ENCODE measurements around the gene RNF115.
"Not testable (repeated sequence)": the region's sequence is repeated elsewhere in the genome, so short reads cannot be mapped to it uniquely, and the experiment has no call there.

Gene RNF115

DNA sequence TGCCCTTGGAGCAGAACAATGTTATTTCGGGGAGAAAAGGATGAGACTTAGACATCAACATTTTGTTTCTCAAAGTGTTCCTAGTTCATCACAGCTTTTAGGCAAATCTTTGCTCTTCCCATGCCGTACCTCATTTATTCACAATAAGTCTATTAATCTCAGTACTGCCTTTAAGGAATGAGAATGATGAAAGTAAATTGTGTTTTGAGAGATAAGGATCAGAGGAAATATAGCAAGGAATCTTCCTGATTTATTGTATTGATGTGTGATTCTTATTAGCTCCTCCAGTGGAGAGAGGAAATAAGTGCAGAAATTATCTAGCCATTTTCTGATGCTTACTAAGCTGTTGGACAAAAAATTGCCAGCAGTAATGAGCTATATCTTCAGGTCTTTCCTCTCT is 2.1 kb upstream of the RNF115 start:
- DNase-seq = no peak

DNA sequence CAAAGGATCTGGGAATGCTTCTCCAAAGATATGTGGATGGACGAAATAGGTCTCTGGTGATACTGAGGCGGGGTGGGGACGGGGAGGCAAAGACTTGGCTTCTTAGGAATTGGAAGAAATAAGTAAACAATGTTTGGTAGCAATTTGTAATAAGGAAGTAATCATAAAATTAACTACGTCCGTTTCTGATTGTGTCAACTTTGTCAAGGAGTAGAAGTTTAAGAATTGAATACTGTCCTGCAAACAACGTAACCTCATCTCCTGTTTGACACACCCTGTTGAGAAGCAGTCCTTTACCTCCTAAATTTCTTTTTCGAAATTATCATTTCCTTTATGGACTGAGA is 576 bp upstream of the RNF115 start:
- DNase-seq = no peak

DNA sequence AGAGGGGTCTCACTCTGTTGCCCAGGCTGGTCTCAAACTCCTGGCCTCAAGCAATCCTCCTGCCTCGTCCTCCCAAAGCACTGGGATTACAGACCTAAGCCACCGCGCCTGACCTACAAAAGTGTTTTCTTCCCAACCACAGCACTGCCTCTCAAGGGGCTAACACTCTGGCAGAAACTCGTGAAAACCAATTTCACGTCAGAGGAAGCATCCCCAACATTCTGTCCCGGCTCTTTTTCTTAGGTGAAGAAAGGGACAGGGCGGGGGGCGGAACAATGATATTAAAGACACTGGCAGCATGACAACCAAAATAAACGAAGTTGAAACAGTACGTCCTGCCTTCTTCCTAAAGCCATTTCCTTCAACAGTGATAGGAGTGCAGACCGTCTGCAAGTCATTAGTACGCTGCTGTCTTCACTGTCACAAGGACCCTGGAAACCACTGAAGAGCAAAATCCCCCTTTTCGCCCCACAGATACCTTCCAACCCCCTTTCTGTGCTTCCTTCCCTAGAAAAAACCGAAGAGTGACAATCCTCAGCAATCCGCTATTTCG is 1.0 kb downstream of the RNF115 start:
- not testable (repeated sequence) for DNase-seq

DNA sequence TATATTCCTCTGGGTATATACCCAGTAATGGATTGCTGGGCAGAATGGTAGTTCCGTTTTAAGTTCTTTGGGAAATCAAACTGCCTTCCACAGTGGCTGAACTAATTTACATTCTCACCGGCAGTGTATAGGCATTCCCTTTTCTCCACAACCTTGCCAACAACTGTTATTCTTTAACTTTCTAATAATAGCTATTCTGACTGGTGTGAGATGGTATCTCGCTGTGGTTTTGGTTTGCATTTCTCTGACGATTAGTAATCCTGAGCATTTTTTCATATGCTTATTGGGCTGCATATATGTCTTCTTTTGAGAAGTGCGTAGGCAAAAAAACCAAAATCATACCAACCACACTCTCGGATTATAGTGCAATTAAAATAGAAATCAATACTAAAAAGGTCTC is 5.8 kb downstream of the RNF115 start:
- not testable (repeated sequence) for DNase-seq

DNA sequence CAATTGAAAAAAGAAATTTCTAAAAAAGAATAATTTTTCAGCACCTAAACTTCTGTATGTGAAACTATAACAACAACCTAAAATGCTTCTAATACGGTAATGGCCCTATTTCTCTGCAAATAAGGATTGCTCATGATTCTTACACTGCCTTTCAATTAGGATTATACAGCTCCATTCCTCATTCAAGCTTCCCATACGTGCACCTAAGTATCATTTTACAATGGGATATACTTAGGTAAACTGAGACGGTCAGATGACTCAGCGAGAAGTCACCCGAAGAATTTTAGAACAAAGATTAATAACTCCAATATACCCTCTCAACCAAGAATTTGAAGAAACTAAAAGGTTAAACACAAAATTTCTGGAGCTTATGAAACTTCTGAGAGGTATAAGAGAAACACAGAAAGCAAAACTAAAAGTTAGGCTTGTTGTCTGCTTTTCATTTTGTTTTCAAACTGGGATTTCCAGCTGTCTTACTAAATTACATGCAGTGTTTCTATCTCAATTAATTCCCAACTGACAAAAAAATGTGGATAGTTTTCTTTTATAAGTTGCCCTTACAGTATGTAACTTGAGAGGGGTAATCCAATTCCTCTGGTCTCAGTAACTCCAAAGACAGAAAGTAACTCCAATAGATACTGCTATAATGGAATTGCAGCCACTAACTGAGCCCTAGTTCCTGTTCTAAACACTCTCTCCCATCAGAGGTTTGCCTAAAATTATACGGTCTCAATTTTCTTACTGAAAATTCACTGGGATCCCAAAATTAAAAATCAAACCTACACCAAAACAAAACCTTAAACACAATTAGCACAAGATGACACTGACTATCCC is 10.7 kb downstream of the RNF115 start:
- not testable (repeated sequence) for DNase-seq

DNA sequence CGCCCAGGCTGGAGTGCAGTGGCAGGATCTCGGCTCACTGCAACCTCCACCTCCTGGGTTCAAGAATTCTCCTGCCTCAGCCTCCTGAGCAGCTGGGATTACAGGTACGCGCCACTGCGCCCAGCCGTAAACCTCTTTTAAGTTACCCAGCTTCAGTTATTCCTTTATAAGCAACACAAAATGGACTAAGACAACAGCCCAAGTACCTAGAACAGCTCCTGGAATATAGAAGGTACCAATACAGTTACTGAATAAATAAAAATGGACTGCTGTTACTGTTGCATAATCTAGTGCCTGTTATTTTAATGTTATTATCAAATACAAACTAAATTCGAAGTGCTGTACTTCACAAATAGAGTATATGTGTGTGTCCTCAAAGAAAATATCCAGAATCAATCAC is 17.1 kb downstream of the RNF115 start:
- DNase-seq = no peak

DNA sequence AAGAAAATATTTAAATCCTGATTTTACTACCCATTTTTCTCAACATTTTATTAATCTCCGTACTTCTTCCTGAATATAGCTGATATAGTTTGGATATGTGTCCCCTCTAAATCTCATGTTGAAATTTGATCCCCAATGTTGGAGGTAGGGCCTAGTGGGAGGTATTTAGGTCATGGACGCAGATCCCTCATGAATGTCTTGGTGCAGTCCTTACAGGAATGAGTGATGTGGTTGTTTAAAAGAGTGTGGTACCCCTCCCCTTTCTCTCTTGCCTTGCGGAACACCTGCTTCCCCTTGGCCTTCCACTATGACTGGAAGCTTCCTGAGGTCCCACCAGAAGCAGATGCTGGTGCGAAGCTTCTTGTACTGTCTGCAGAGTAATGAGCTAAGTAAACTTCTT is 17.5 kb downstream of the RNF115 start:
- no peak for DNase-seq

DNA sequence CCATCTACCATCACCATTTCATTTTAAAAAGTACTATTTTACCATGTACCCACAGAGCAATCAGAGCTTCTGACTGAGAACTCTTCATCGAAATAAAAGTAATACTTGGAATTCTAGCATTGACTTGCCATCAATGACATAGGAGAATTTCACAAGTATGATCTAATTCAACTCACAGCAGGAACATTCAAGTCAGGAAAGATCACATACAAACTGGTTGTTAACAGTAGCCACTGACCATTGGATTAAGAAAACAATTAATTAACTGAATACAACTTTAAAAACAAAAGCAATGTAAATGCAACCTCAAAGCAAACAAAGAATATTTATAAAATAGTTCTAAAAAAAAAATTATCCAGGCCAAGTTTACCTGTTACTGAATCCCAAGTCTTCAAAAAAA is 18.8 kb downstream of the RNF115 start:
- DNase-seq = no peak

DNA sequence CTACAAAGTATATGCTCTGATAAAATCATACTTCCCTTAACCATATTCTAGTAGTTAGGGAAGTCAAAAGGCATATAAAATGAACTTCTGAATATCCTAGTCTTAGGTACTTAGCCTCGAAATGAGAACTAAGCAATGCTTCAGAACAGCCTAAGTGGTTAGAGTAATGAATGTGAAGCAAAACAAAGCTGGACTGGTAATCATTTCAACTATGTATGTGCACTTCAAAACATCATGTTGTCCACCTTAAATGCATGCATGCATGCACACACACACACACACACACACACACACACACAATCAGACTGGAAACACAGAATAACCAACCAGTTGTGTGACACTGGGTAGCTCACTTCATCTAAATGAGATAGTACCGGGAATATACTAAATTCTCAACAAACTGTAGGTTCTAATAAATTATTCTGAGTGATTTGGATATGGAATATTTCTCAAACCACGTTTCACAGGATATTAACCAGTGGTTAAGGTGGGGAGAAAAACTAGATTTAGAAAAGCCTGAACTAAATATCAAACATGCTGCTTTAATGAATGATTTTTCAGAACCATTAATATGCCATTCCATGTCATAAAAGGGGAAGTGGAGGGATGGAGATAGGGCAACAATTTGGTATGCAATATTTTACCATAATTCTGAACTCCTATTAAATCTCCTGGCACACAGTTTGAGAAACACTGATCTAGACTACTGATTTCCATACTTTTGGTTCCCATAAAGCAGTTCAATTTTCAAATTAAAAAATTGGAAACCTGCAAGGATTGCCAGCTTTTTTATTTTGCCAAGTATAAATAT is 19.5 kb downstream of the RNF115 start:
- no peak for DNase-seq

DNA sequence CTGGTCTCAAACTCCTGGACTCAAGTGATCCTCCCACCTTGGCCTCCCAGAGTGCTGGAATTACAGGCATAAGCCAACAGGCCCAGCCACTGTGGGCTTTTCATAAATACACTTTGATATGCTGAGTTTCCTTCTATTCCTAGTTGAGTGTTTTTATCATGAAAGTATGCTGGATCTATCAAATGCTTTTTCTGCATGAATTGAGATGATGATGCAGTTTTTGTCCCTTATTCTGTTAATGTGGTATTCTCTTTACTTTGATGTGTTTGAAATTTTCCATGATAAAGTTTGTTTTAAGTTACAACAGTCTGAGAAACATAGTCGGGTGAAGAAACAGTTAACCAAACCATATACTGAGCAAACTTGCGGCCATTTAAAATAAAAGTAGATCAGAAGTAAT is 24.1 kb downstream of the RNF115 start:
- no peak for DNase-seq

DNA sequence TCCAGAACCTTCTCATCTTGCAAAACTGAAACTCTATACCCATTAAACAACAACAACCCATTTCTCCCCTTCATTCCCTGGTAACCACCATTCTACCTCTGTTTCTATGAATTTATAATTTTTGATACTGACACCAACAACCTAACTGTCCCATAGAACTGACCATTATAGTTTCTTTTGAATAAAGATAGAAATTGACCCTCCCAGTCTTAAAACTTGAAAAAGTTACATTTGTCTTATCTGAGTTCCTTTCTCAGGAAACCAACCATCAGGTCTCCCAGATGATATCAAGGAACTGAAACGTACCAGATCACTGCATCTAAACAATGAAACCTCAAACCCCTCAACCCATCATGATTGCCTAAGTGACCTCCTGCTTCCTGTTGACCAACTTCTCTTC is 27.1 kb downstream of the RNF115 start:
- DNase-seq = no peak

DNA sequence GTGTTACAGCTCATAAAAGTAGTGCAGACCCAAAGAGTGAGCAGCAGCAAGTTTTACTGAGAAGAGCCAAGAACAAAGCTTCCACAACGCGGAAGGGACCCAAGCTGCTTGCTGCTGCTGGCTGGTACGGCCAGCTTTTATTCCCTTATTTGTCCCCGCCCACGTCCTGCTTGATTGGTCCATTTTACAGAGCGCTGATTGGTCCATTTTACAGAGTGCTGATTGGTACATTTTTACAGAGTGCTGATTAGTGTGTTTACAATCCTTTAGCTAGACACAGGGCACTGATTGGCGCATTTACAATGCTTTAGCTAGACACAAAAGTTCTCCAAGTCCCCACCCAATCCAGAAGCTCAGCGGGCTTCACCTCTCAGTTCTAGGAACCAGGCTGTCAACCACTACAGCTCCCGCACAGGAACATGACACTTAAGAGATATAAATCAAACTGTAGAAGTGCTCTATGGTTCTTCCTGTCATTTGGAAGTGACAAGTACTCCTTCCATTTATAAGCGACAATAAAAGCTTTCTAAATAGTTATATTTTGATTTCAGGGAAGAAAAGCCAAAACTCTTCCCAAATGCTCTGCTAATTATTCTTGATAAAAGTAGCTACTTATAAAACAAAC is 28.5 kb downstream of the RNF115 start:
- no peak for DNase-seq

DNA sequence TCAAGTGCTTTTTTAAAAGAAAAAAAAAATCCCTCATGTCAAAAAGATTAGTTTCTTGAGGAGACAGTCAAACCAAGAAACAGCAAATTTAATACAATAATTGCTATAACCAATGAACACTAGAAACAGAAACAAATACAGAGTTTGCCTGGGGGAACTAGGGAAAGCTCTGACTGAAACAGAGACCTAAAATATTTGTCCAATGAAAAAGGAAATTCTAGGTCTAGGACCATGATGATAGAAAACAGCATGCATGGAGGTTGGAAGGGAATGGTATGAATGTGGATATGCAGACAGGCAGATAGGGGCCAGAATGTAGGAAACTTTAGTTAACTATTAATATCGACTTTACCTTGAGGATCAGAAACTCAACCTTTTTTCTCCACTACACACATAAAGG is 31.4 kb downstream of the RNF115 start:
- no peak for DNase-seq

DNA sequence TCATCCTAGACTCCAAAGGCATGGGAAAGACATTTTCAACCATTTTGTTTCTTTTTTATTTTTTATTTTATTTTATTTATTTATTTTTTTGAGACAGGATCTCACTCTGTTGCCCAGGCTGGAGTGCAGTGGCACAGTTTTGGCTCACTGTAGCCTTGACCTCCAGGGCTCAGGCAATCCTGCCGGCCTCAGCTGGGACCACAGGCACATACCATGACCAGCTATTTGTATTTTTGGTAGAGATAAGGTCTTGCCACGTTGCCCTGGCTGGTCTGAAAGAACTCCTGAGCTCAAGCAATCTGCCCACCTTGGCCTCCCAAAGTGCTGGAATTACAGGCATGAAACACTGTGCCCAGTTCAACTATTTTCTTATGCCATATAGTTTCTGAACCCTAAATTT is 32.0 kb downstream of the RNF115 start:
- not testable (repeated sequence) for DNase-seq

DNA sequence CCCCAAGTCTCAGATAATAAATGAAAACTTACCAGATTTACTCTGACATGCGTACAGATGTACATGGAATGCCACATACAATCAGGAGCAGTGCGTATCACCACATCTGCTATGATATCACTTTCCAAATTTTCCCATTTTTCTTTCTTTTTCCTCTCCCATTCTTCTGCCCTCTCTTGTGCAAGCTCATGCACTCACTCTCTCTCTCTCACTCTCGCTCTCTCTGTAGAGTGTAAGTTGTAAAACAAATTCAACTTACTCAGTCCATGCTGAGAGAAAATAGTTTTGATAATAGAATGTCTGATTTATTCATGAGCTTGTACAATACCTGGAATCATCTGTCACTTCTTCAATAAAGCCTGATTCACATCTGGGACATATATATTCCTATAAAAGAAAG is 35.3 kb downstream of the RNF115 start:
- DNase-seq = no peak

DNA sequence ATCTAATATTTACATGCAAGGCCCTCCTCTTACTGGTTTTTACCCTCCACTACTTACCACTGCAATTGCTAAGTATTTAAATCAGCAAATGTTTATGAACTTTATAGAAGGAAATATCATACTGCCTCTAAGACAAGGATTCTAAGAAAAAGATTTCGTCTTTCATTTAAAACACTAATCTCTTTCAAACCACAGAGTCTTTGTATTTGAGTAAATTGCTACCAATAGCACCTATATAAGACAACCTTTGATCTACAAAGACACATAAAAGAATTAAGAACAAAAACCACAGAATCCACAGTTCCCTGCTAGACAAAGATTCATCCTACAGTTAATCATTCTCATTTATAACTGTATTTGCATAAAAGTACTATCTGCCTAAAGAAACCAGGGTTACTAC is 37.6 kb downstream of the RNF115 start:
- DNase-seq = no peak

DNA sequence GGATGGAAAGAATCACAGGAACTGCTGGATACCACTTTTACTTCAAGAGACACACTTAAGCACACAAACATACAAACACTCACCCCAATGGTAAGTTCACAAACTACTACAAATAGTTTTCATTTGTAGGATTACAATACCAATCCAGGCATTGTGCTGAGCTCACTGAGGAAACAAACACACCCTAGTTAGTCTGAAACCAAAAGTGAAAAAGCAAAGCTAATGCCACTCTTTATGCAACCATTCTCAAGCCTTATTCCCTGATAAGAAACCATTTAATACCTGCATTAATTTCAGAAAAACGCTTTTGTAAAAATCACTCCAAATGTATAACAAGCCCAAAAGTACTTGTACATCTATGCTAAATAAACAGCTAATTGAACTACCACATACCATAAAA is 38.3 kb downstream of the RNF115 start:
- no peak for DNase-seq

DNA sequence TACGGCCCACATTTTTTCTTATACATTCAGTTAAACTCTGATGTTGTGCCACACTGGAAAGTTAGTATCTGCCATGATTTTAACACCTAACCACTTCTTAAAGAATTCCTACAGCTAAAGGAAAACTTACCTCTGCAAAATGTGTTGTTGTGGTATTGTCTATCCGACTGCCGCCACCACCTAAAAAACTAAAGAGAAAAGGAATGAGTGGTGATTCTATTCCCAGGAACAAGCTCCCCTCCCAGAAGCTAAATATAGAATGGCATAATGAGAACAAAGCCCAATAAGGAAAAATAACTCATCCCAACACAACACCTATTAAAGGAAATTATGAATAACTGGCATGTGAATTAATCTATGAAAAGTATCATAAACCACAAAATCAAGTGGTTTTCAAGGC is 39.5 kb downstream of the RNF115 start:
- no peak for DNase-seq

DNA sequence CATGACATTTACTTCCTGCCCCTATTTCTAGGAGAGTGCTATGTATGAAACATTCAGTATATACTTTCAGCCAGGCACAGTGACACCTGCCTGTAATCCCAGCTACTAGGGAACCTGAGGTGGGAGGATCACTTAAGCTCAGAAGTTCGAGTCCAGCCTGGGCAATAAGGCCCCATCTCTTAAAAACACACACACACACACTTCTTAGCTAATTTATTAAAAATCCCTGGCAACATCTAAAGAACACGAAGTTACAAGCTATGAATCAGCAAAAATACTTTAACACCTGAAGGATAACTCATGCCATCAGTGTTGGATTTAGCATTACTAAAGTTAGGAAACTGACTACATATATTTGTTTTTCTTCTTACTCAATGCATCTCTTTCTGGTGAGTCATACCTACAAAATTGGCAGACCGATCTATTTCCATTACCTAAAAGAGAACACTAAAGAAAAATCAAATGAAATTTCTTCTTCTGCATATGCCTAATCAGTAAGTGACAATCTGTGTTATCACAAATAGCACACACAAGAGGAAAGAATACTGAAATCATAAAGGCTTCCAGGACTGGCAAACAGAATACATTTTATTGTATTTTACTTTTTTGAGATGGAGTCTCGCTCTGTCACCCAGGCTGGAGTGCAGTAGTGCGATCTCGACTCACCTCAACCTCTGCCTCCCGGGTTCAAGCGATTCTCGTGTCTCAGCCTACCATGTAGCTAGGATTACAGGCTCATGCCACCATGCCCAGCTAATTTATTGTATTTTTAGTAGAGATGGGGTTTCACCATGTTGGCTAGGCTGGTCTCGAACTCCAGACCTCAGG is 41.4 kb downstream of the RNF115 start:
- no peak for DNase-seq

DNA sequence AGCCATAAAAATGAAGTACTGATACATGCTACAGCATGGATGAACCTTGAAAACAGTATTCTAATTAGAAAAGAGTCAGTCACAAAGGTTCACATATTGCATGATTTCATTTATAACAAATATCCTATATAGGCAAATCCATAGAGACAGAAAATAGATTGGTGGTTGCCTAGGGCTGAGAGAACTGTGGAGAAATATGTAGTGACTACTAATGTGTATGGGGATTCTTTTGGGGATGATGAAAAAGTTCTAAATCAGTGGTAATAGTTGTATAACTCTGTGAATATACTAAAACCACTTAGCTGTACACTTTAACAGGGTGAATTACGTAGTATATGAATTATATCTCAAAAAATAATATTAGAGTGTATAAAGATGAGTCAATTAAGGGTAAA is 45.8 kb downstream of the RNF115 start:
- DNase-seq = no peak

DNA sequence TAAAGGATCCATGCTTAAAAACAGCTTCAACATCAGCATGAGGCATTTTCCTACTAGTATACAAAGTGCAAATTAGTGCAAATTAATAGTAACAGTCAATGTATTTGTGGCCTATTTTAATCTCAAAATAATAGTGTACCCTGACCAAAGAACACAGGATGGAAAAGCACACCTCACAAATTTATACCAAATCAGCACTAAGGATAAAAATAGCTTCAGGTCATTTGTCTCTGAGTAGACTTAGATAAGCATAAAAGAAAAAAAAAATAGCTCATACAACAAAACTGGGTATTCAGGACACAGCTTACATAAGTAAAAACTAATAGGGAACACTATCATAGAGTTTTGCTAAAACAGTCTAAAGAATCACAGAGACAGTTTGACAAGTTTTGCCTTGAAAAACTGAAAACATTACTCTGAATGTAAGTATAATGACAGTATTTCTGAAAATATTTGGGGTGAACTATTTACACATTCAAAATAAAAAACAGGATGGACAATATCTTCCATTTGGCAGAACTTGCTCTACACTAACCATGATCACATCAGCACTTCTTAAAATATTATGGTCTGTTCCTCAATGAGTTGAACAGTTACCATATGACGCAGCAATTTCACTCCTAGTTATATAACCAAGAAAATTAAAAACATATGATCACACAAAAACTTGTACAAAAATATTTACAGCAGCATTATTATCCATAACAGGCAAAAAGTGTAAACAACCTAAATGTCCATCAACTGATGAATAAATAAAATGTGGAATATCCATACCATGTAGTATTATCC is 46.3 kb downstream of the RNF115 start:
- no peak for DNase-seq

DNA sequence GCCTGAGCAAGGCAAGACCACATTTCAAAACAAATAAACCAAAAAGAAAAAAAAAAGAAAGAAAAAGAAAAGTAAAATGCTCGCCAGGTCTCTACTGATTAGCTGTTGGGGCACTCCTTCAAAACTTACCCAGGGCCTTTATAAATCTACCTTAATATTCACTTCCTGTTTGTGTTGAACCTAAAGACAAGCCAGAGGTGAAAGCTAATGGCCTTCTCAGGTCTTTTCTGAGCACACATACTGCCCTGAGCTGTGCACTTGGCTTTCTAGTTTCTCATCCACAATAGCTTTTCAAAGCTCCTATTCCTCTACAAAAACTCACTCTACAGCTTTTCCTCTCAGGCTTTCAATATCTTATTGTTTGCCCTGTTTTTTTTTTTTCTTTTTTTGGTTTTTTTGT is 50.5 kb downstream of the RNF115 start:
- DNase-seq = no peak

Data from DMS79 (cell line).